HepG2 (cell line): ENCODE data around the gene MSI2. TPM values are rescaled to one million over a fixed set of nuclear protein-coding genes. Genes with fewer than 3 reads are reported as not detected.

Experiments used
- ATAC-seq: fragments of 200-7000 bp; cut with Tn5 transposase; 3 replicates; pipeline ENCODE4 v1.9.1; 2020; ENCODE audit warnings: mild to moderate bottlenecking, moderate library complexity
- BruUV-seq: library from RNA; stranded (reverse); fragments of 400-500 nt; replicated peaks from 2 replicates; lab custom pipeline; 2021; lab: Mats Ljungman, UMichigan
- CTCF ChIA-PET: fragments of 300-600 bp; formaldehyde crosslinking; extraction: SDS; loops from one replicate; lab custom pipeline; 2021; ENCODE audit warnings: low total read pairs, inconsistent platforms, low intra/inter-chr PET ratio; lab: Yijun Ruan, JAX
- POLR2A ChIA-PET: fragments of 350-600 bp; sonication (Branson Sonifier 250); formaldehyde crosslinking; loops from one replicate; lab custom pipeline; 2020; ENCODE audit warnings: antibody characterized with exemption, inconsistent platforms; lab: Yijun Ruan, JAX
- DNase-seq: peaks from one replicate; pipeline ENCODE4 v3.0.0-alpha.2; 2015; ENCODE audit warnings: low spot score
- FAIRE-seq: peaks from 3 replicates; lab custom pipeline; 2011; peaks lifted over from hg19 to GRCh38; lab: Jason Lieb, UNC
- H2AFZ ChIP-seq: one replicate; pipeline ENCODE4 v1.6.1; 2011; ENCODE audit warnings: low read length, inconsistent platforms
- H3K27ac ChIP-seq: fragments of 300-600 bp; 3 replicates; pipeline ENCODE4 v1.8.0; 2011; ENCODE audit warnings: mixed run types, mild to moderate bottlenecking, mixed read lengths, low read length, inconsistent platforms; ENCODE audit not compliant: insufficient read depth; ENCODE audit errors: extremely low read length
- H3K27me3 ChIP-seq, 2 experiments: fragments of 200-600 bp in 1 of 2; 2 replicates in 1 of 2; 3 replicates in 1 of 2; pipeline versions ENCODE4 v1.6.0 to v1.8.0; 2011; ENCODE audit warnings: low read length in 2 of 2, mild to moderate bottlenecking in 2 of 2, moderate library complexity in 2 of 2, inconsistent platforms in 1 of 2; ENCODE audit not compliant: insufficient read depth in 2 of 2, control insufficient read depth in 1 of 2
- H3K36me3 ChIP-seq, 2 experiments: fragments of 200-600 bp in 1 of 2; replicated peaks in 1 of 2; 2 replicates in 1 of 2; 3 replicates in 1 of 2; pipeline versions ENCODE4 v1.5.1 to v1.8.0; 2011; ENCODE audit warnings: low read length in 2 of 2, inconsistent platforms in 1 of 2; ENCODE audit not compliant: insufficient read depth in 2 of 2, control insufficient read depth in 1 of 2
- H3K4me1 ChIP-seq: 2 replicates; pipeline ENCODE4 v1.5.1; 2012; ENCODE audit warnings: low read length, inconsistent platforms; ENCODE audit not compliant: insufficient read depth
- H3K4me2 ChIP-seq: 2 replicates; pipeline ENCODE4 v1.6.0; 2011; ENCODE audit warnings: low read depth, low read length, inconsistent platforms
- H3K4me3 ChIP-seq, 3 experiments: fragments of 200-600 bp in 1 of 3; sonication (generic), shearing (Covaris generic) in 1 of 3; replicated peaks in 1 of 3; 2 replicates each; pipeline ENCODE4 v1.5.1; 2011 to 2016; ENCODE audit warnings: low read length in 3 of 3, inconsistent platforms in 2 of 3, low read depth in 2 of 3, mild to moderate bottlenecking in 2 of 3, control low read depth in 1 of 3, mixed read lengths in 1 of 3; ENCODE audit not compliant: insufficient read depth in 1 of 3
- H3K79me2 ChIP-seq: one replicate; pipeline ENCODE4 v1.6.1; 2011; ENCODE audit warnings: low read length, inconsistent platforms; ENCODE audit not compliant: insufficient read depth
- H3K9ac ChIP-seq: 2 replicates; pipeline ENCODE4 v1.6.0; 2011; ENCODE audit warnings: mild to moderate bottlenecking, low read depth, low read length, inconsistent platforms; ENCODE audit not compliant: insufficient read depth
- H3K9me3 ChIP-seq: 2 replicates; pipeline ENCODE4 v1.5.1; 2012; ENCODE audit warnings: mild to moderate bottlenecking, low read length
- H4K20me1 ChIP-seq: 2 replicates; pipeline ENCODE4 v1.6.0; 2011; ENCODE audit warnings: inconsistent platforms, mild to moderate bottlenecking, low read length, moderate library complexity; ENCODE audit not compliant: insufficient read depth
- ADNP ChIP-seq: sonication (generic); formaldehyde crosslinking; IDR thresholded peaks from 2 replicates; pipeline ENCODE4 v1.4.0; 2020; ENCODE audit warnings: missing genetic modification reagents
- DNMT1 ChIP-seq: sonication (generic); formaldehyde crosslinking; IDR thresholded peaks from 2 replicates; pipeline ENCODE4 v1.5.1; 2020; ENCODE audit warnings: mild to moderate bottlenecking, missing genetic modification reagents
- ESRRA ChIP-seq: sonication (generic); formaldehyde crosslinking; IDR thresholded peaks from 2 replicates; pipeline ENCODE4 v1.5.1; 2020; ENCODE audit warnings: mild to moderate bottlenecking, low read depth, missing genetic modification reagents
- FIP1L1 ChIP-seq: fragments of 200-400 bp; formaldehyde crosslinking; IDR thresholded peaks from 2 replicates; pipeline ENCODE4 v1.6.1; 2018; ENCODE audit warnings: low read depth, mild to moderate bottlenecking, low read length, moderate library complexity, borderline replicate concordance; ENCODE audit not compliant: insufficient read depth
- HDAC1 ChIP-seq: sonication (generic); formaldehyde crosslinking; IDR thresholded peaks from 2 replicates; pipeline ENCODE4 v1.5.1; 2020; ENCODE audit warnings: mild to moderate bottlenecking, missing genetic modification reagents
- HNF4A ChIP-seq: sonication (generic); formaldehyde crosslinking; IDR thresholded peaks from 2 replicates; pipeline ENCODE4 v1.4.0; 2020; ENCODE audit warnings: missing genetic modification reagents
- KDM1A ChIP-seq: IDR thresholded peaks from 2 replicates; pipeline ENCODE4 v1.6.1; 2016; ENCODE audit warnings: missing compliant biosample characterization
- MAF1 ChIP-seq: sonication (generic); formaldehyde crosslinking; IDR thresholded peaks from 2 replicates; pipeline ENCODE4 v1.5.0; 2020; ENCODE audit warnings: missing genetic modification reagents, borderline replicate concordance
- MNT ChIP-seq: fragments of 450-650 bp; IDR thresholded peaks from 2 replicates; pipeline ENCODE4 v1.6.1; 2016
- MYC ChIP-seq: sonication (generic); formaldehyde crosslinking; IDR thresholded peaks from 2 replicates; pipeline ENCODE4 v1.9.0; 2021; ENCODE audit warnings: missing genetic modification reagents, borderline replicate concordance
- RCOR2 ChIP-seq: IDR thresholded peaks from 2 replicates; pipeline ENCODE4 v1.6.1; 2016; ENCODE audit warnings: missing biosample characterization, missing genetic modification reagents
- RFXAP ChIP-seq: sonication (generic); formaldehyde crosslinking; IDR thresholded peaks from 2 replicates; pipeline ENCODE4 v1.4.0; 2020; ENCODE audit warnings: missing genetic modification reagents, borderline replicate concordance
- RXRB ChIP-seq: IDR thresholded peaks from 2 replicates; pipeline ENCODE4 v1.6.1; 2016; ENCODE audit warnings: borderline replicate concordance, missing genetic modification reagents, missing compliant biosample characterization
- SOX13 ChIP-seq, 3 experiments: fragments of 450-650 bp in 1 of 3; sonication (generic) in 1 of 3; formaldehyde crosslinking in 1 of 3; IDR thresholded peaks in 2 of 3; conservative IDR thresholded peaks in 1 of 3; 2 replicates each; pipeline versions ENCODE4 v1.5.0 to v1.6.1; 2016 to 2020; ENCODE audit warnings: antibody characterized with exemption in 1 of 3, mild to moderate bottlenecking in 1 of 3, missing compliant biosample characterization in 1 of 3, missing genetic modification reagents in 1 of 3, moderate library complexity in 1 of 3
- U2AF1 ChIP-seq: fragments of 200-400 bp; formaldehyde crosslinking; optimal IDR thresholded peaks from 2 replicates; pipeline ENCODE3; 2017; ENCODE audit warnings: mild to moderate bottlenecking, low read depth, low read length
- ZMYM2 ChIP-seq: sonication (generic); formaldehyde crosslinking; IDR thresholded peaks from 2 replicates; pipeline ENCODE4 v1.8.0; 2022; ENCODE audit warnings: mild to moderate bottlenecking, missing genetic modification reagents
- ZMYM3 ChIP-seq: sonication (generic); formaldehyde crosslinking; IDR thresholded peaks from 2 replicates; pipeline ENCODE4 v1.5.1; 2020; ENCODE audit warnings: mild to moderate bottlenecking, missing genetic modification reagents
- ZNF430 ChIP-seq: sonication (generic); formaldehyde crosslinking; IDR thresholded peaks from 2 replicates; pipeline ENCODE4 v1.9.0; 2021; ENCODE audit warnings: mild to moderate bottlenecking, missing genetic modification reagents
- ZNF629 ChIP-seq: sonication (generic); formaldehyde crosslinking; conservative IDR thresholded peaks from 2 replicates; pipeline ENCODE4 v1.5.0; 2020; ENCODE audit warnings: missing genetic modification reagents
- ZNF773 ChIP-seq: sonication (generic); formaldehyde crosslinking; IDR thresholded peaks from 2 replicates; pipeline ENCODE4 v1.4.0; 2020; ENCODE audit warnings: missing genetic modification reagents, borderline replicate concordance
- WGBS: methylation state at CpG from one replicate; pipeline ENCODE4 v1.1.6; 2017; ENCODE audit warnings: low lambda C conversion rate; 5-methylcytosine and 5-hydroxymethylcytosine counted together
- in situ Hi-C: cut with HindIII; loops from 2 replicates; pipeline ENCODE4 v1.10.0; 2017; ENCODE audit warnings: low pct_unique_long_range_greater_than_20kb; ENCODE audit not compliant: extremely low pct_ligation_motif_present
- intact Hi-C: fragments of 100-400 bp; cut with micrococcal nuclease; formaldehyde crosslinking; loops from one replicate; pipeline ENCODE4 v1.10.0; 2022; ENCODE audit not compliant: unreplicated experiment
- polyA plus RNA-seq, 8 experiments: library from polyadenylated mRNA; depleted of rRNA in 3 of 8; stranded (reverse) in 7 of 8; unstranded in 1 of 8; fragments of >200 nt; fragmentation: Illumina TruSeq in 4 of 8; extraction: Trizol in 4 of 8; gene quantifications; 2 replicates each; pipeline versions ENCODE4 v1.2.1 to v1.2.3, GENCODE V29; 2011 to 2016; ENCODE audit warnings: low read depth in 4 of 8, missing spikeins in 1 of 8, mixed read lengths in 1 of 8; ENCODE audit not compliant: insufficient read depth in 1 of 8
- total RNA-seq, 5 experiments: library from RNA; depleted of rRNA; stranded (reverse); fragments of >200 nt; fragmentation: Illumina TruSeq; extraction: Trizol; gene quantifications; 2 replicates each; pipeline ENCODE4 v1.2.3, GENCODE V29; 2016; ENCODE audit warnings: low read depth in 1 of 5
- TF ChIP-seq, protein P1 (sequence below): sonication (generic); formaldehyde crosslinking; IDR thresholded peaks from 2 replicates; pipeline ENCODE4 v1.5.1; 2020; ENCODE audit warnings: missing genetic modification reagents, mild to moderate bottlenecking, borderline replicate concordance

MSI2 gene
- total and polyA plus RNA-seq, 2 of the 13 experiments (the other 11 are each of a cell fraction or from before 2014, with no cell fraction given) = 77.5 to 78.4 TPM

DNA sequence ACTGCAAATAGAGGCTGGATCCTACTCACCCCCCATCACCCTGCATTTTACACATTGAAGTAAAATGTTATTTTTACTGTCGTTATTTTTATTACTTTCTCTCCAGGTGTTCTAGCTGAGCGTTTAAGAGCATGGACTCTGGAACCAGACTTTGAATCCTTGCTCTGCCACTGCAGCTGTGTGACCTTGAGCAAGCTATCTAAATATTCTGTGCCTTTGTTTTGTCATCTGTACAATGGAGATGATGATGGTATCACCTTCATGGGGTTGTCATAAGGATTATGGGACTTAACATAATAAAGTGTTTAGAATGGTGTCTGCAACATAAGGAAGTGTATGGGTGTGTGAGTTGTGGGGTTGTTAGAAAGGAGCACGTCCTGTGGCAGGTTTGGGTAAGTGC lies 17.8 kb downstream of the MSI2 start:
- in situ Hi-C loops = no loop called here

DNA sequence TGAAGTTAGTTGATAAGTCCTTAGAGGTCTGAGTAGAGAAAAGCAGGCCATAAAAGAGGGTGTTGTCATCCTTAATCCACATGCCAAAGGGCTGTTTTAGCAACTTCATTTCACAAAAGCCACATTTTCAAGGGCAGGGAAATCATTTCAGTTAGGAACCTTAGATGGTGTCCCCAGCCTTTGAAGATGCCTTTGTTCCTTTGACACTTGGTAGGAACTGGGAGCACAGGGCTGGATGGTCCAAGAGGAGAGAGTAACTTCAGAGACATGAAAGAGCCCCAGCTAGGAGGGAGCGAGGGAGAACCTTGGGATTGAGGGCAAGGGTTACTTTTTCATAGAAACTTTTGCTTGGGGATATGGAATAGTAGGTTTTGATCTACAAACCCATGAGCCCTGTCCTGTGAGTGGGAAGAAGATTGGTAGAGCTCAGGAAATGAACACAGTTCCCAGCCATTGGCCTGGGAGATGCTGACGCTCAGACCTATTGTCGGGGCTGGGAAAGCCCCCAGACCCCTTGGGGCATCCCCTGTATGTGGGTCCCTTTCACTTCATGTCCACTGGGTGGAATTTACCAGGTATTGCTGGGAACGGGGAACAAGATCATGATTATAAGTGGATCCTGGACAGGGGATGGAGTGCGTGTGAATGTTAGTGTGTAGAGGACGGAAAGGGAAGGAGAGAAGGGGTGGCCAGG lies 18.9 kb downstream of the MSI2 start:
- Histone ChIP-seq H3K79me2 (peaks cover 28% of the 10 kb centered on the region), H3K4me2 (no peak overlapping the region), H3K9ac (no peak overlapping the region), H3K9me3 (no peaks in the 10 kb centered on the region), H2AFZ (no peak overlapping the region), H3K27ac (no peak overlapping the region), H3K4me1 (peaks cover 13% of the 10 kb centered on the region), H4K20me1 (peaks cover 6% of the 10 kb centered on the region), H3K27me3 (no peaks in the 10 kb centered on the region), H3K4me3 (no peak overlapping the region), H3K36me3 (peaks cover 46 to 88% of the 10 kb centered on the region in 2 experiments)
- ChIA-PET CTCF (no interaction called here), POLR2A (no interaction called here)
- DNase-seq (no peak), ATAC-seq (no peak), FAIRE-seq (no peak)
- no TSS peak for BruUV-seq
- TF ChIP-seq MNT (no peak), FIP1L1 (no peak), HDAC1 (CRISPR knock-in tag) (no peak), MAF1 (CRISPR knock-in tag) (no peak)
- TF ChIP-seq, protein P1, sequence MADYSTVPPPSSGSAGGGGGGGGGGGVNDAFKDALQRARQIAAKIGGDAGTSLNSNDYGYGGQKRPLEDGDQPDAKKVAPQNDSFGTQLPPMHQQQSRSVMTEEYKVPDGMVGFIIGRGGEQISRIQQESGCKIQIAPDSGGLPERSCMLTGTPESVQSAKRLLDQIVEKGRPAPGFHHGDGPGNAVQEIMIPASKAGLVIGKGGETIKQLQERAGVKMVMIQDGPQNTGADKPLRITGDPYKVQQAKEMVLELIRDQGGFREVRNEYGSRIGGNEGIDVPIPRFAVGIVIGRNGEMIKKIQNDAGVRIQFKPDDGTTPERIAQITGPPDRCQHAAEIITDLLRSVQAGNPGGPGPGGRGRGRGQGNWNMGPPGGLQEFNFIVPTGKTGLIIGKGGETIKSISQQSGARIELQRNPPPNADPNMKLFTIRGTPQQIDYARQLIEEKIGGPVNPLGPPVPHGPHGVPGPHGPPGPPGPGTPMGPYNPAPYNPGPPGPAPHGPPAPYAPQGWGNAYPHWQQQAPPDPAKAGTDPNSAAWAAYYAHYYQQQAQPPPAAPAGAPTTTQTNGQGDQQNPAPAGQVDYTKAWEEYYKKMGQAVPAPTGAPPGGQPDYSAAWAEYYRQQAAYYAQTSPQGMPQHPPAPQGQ (CRISPR knock-in tag) = no peak
- in situ Hi-C loops = no loop called here
- WGBS = 83% methylated on average over 6 of the region's 6 CpGs
- intact Hi-C loops = no loop called here

More for the DNA sequence above, 17.8 kb downstream of the MSI2 start:
- intact Hi-C loops = no loop called here
- Histone ChIP-seq H3K27ac (no peak overlapping the region), H3K9me3 (no peaks in the 10 kb centered on the region), H3K4me2 (no peak overlapping the region), H3K36me3 (peaks cover 51 to 88% of the 10 kb centered on the region in 2 experiments), H4K20me1 (peaks cover 9% of the 10 kb centered on the region), H3K9ac (no peak overlapping the region), H3K27me3 (no peaks in the 10 kb centered on the region), H3K4me3 (no peak overlapping the region), H3K79me2 (peaks cover 39% of the 10 kb centered on the region), H3K4me1 (peaks cover 22% of the 10 kb centered on the region), H2AFZ (no peak overlapping the region)
- FAIRE-seq (no peak), ATAC-seq (no peak), DNase-seq (no peak)
- CTCF ChIA-PET = no interaction called here
- TF ChIP-seq U2AF1 = no peak
- peak; percentile 74; the same call in 1 of the 2 replicates for TF ChIP-seq ADNP
- TF ChIP-seq HNF4A (CRISPR knock-in tag) = peak; percentile 68
- 0 out of 2 replicates have a peak, but pooled peaks have one; percentile 40 for TF ChIP-seq RCOR2 (CRISPR knock-in tag)
- no peak for TF ChIP-seq ZNF430 (CRISPR knock-in tag)
- no peak for TF ChIP-seq ZNF773 (CRISPR knock-in tag)
- TF ChIP-seq KDM1A (CRISPR knock-in tag) = peak; percentile 86
- TF ChIP-seq ZMYM3 (CRISPR knock-in tag) = peak; percentile 79; the same call in 1 of the 2 replicates
- TF ChIP-seq DNMT1 (CRISPR knock-in tag) = no peak
- TF ChIP-seq ZMYM2 (CRISPR knock-in tag) = 0 out of 2 replicates have a peak, but pooled peaks have one; percentile 52
- no peak for TF ChIP-seq RFXAP (CRISPR knock-in tag)
- TF ChIP-seq ESRRA (CRISPR knock-in tag) = peak; percentile 37; the same call in 1 of the 2 replicates
- peak; percentile 93 for TF ChIP-seq ZNF629
- no peak for TF ChIP-seq MYC
- no peak for TF ChIP-seq SOX13 (IDR thresholded peaks at IDR 0.05)
- TF ChIP-seq SOX13 (CRISPR knock-in tag; conservative IDR thresholded peaks at IDR 0.05 in 1 of 2, IDR thresholded peaks at IDR 0.05 in 1 of 2) = peak in 1 of 2 experiments; percentile 35; a peak in 1 of 4 replicates
- TF ChIP-seq RXRB (CRISPR knock-in tag) = no peak
- no TSS peak for BruUV-seq
- POLR2A ChIA-PET = interaction anchor here (0.8 to 1.0 kb wide), 2 partner anchors 16 to 18 kb away, joined by 4 read pairs; partner anchors contain the start of gene MSI2
- WGBS = 74% methylated on average over 3 of the region's 3 CpGs
